Measurements from ENCODE around the gene CEACAM6.

GRCh38 chr19:41815301-41815700, 60.0 kb downstream of the CEACAM6 start:
- no peak for TF ChIP-seq CTCF (IDR thresholded peaks at IDR 0.05)
- TF ChIP-seq EZH2 (IDR thresholded peaks at IDR 0.05; ENCODE audit: borderline replicate concordance, insufficient read depth, low read depth, low read length, poor library complexity, severe bottlenecking), result no peak
